ENCODE data around the gene SACS.
"Not testable (repeated sequence)": the region's sequence is repeated elsewhere in the genome, so short reads cannot be mapped to it uniquely, and the experiment has no call there.

Gene SACS

DNA sequence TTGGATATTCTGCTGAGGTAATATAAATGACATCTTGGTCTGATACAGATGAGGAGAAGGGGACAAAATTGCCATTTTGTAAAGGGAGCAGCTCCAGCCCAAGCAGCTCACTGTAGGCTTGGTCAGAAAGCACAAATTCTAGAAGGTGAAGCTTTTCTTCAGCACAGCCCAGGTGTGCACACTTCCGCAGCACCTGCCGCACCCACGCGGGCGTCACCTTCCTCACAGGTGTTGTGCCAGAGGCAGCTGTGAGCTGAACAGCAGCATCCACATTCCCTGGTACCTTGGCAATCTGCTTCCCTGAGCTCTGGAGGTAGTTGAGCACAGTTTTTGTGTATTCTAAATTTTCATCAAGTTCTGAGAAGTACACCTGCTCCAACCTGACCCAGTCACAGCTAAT lies 79.0 kb downstream of the SACS start:
- DNase-seq = no peak

DNA sequence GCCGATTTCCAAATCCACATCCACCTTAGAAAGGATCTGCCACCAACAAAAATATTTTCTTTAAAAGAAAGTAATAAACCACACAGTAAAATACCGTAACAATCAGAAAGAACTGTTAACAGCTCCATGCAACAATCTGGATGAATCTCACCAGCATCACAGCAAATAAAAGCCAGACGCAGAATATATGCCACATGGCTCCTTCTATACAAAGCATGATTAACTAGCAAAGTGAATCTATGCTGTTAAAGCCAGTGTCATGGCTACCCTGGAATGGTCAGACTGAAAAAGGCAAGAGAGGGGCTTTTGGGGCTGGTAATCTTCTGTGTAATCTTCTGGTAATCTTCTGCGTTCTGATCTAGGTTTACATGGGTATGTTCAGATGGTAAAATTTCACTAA lies 81.3 kb downstream of the SACS start:
- no peak for DNase-seq

DNA sequence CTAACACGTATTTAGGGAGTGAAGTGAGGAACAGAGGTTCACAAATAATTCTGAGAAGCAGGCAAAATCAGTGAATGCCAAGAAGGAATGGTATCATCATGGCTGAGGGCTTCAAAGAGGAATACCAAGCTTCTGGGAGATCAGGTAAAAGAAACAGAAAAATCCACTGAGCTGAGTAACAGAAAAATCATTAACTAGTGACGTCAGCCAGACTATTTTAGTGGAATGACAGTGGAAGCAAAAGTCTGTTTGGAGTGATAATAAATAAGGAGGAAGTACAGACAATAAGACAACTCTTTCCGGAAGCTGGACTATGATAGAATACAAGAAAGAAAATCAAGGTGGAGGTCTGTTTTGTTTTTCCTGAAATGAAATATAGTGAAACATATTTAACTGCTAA lies 83.5 kb downstream of the SACS start:
- DNase-seq = no peak

DNA sequence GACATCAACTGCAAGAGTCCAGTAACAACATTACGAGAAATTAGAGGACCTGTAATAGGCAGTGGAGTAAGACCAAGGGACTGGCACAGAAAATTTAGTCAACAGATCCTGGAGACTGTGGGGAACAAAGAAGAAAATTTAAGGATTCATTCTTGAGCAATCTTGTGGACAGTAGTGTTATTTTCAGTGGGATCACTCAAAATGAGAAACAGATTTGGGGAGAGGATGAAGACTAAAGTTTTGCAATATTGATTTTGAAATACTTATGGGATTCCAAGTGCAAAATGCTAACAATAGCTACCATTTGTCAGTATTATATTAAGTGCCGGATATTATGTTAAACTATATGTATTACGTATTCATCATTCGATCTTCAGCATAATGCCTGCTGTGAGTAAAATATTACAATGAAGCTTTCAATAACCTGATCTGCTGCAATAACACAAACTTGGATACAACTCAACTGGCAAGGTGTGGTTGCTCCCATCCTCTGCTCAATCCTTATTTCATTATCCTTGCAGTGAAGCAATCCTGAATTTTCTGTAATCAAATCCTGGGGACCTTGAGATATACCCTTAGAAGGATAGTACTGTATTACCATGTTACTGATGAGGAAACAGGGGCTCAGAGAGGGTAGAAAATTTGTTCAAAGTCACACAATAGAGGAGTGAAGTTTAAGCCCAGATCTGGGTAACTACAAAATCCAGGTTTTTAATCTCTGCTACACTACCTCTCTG lies 84.2 kb downstream of the SACS start:
- DNase-seq = no peak

DNA sequence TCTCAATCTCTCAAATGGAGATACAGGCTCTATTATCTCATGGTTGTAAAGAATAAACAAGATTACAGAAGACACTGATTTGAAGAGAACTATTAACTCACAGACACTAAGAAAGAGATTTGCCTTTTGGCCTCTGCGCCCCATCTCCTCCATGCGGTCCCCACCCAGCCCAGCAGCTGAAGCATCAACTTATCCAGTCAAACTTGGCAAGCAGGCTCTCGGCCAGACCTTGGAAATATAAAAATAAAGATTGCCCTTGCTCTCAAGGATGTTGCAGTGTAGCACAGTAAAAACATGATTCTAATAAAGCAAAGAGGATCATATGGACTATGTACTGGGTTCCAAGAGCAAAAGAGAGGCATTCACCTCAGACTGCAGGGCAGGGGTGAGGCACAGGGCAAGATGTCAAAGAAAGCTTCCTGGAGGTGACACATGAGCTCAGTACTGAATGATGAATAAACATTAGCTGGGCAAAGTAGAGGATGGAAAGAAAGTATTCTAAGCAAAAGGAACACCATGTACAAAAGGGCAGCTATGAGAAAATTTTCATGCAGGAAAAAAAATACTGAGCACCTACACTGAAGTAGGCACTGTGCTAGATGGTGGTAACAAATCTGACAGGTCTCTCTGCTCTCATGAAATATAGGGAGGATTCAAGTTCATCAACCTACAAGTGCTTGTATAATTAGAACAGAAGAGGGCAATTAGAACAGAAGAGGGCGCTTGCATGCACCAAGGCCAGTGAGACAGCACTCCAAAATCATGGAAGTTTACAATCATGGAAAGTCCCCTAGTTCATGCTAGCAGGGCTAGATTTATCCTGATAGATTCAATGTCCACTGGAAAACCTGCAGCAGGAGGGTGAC lies 85.0 kb downstream of the SACS start:
- peak in 1 of 2 experiments; percentile 13 for DNase-seq

DNA sequence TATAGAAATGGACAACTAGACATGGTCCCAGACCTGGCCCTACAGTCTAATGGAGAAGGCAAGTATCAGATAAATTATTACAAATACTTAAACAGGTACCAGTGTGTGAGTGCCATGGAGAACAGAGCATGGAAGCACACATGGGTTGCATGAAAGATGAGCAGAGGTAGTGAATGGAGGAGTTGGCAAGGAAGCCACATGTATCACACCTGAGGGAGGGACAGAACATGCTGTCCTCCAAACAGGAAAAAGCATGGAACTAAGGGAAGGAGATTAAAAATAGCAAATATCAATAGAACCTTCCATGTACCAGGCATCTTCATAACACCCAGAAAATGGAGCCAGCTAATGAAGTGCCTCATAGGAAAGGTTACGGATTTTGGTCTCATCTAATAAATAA lies 85.9 kb downstream of the SACS start:
- no peak for DNase-seq

DNA sequence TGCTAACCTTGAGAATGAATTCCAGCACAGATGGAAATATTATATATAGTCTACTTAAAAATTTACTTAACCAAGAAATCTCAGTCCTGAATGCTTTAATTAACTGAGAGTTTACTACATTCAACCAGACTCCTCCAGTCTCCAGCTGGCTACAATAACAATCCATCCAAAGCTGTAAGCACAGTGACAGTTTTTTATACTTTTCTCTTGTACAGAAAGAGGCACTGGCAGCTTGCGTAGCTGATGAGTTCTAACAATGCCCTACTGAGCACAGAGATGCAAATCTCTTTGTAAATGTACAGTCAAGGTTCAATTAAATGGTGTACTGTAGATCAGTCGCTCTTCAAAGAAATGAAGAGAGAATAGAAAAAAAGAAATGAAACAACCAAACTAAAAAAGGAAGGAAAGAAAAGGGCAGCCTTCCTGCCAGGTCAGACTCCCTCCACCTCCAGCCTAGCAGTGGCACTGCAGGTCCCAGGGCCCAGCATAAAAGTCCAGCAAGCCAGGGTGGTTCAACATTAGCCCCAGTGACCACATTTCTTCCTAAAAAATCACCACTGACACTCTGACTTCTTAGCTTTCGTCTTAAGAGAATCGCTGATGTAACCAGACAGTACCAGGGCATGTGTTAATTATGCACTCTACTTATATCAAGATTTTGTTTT lies 88.4 kb downstream of the SACS start:
- DNase-seq = no peak

DNA sequence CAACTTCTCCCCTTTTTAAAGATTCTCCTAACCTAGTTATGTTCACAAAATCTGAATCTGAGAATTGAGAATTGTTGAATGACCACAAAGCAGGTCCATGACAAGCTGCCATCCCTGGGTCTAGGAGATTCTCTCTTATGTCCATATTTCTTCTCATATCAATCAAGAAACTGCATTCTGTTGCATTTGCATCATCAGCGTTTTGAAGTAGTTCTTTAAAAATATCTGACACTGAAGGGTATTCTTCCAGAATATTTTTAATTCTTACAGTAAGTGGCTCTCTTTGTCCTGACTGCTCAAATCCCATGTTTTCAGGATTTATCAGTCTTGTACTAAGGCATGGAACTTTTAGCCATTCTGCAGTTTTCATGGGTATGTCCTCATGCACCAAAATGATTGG lies 94.3 kb downstream of the SACS start:
- no peak for DNase-seq

DNA sequence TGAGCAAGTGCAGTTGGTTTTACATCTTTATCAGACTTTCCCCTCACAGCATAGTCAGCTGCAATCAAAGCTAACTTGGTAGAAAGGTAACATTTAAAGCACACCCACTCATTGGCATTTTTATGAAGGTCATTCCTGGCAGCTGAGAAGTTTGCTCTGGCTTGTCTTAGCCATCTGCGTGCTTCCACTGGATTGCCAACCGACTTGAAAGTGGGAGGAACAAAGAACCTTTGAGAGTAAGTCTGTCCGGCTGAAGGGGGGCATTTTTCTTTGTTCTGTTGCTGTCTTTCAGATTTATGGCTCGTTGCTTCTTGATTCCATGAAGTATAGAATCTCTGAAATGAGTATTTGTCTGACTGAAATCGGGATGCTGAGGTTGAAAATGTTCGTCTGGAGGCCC lies 103.1 kb downstream of the SACS start:
- no peak for DNase-seq

DNA sequence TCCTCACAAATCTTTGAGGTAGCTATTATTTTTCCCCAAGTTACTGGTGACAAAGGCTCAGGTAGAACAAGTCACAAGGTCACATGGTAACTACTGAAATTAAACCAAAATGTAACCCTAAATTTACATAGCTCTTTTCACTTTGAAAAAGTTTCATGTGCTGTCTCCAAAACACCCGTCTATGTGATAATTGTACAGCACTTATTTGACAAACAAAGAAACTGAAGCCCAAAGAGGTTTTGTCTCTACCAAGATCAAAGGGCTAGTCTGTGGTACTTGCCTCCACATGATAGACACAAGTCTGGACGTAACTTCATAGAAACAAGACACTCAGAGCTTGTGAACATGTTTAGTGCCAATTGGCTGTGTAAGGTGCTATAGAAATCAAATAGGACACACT lies 108.3 kb downstream of the SACS start:
- DNase-seq = no peak

DNA sequence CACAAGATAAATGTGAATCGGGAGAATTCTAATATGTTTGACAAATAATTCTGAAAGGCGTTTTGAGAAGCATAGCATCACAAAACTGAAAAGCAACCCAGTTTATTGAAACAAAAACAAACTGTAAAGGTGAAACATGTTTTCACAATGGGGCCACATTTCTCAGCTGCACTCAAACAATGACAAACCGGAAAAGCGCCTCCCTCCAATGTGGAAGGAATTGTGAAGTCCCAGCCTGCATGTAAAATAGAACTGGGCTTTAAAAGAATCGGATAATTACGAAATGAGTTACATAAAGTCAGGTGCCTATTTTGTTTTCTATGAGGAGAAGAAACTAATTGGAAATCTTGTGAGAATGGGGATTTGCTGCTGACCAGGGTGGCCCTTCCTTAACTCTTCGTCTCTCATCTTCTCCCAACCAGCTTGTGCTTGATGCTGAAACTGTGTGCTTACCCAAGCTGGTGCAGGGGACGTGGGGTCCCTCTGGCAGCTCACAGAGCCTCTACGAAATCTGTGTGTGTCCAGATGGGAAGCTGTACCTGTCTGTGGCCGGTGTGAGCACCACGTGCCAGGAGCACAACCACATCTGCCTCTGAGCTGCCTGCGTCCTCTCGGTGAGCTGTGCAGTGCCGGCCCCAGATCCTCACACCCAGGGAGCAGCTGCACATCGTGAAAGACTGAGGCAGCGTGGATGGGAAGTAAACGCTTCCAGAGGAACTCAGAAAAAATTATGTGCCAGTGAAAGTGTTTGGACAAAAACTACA lies 109.4 kb downstream of the SACS start:
- DNase-seq = no peak

DNA sequence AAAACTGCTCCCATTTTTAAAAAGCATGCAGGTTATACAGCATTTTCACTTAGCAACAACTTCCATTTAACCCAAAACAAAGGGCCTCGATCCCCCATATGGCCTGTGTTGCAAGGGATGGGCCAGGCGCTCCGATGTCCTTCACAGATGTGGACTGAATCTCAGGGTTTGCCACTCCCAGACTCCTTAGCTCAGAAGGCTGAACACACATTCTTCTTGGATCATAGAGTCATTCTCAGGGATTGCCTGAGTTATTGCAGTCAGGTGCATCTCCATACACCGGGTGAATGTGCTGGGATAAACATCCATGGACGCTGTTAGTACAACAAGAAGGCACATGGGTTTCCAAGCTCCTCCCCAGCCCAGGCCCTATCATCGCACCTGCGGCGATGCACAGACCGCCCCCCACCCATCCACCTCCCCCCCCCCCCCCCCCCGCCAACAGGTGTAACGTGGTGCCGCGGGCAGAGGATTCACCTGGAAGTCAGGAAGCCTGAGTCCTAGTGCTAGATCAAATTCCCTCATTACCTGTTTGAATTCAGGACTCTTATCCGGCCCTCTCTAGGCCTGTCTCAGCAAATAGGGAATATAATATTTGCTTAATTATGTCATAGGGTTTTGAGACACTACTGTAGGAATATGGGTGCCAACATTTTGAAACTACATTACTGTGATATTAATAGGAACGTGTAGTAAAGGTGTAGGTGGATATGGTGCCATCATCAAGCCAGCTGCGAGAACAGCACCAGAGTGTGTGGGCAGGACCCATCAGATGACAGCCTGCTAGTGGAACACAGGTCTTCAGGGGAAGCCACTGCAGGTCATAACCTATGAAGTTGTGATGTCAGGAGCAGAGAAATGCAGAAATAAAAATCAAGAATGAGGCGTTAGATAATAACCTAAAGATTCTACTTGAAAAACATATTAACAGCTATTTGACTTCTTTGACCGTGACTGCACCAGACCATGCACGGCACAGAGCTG lies 110.9 kb downstream of the SACS start:
- DNase-seq = no peak

DNA sequence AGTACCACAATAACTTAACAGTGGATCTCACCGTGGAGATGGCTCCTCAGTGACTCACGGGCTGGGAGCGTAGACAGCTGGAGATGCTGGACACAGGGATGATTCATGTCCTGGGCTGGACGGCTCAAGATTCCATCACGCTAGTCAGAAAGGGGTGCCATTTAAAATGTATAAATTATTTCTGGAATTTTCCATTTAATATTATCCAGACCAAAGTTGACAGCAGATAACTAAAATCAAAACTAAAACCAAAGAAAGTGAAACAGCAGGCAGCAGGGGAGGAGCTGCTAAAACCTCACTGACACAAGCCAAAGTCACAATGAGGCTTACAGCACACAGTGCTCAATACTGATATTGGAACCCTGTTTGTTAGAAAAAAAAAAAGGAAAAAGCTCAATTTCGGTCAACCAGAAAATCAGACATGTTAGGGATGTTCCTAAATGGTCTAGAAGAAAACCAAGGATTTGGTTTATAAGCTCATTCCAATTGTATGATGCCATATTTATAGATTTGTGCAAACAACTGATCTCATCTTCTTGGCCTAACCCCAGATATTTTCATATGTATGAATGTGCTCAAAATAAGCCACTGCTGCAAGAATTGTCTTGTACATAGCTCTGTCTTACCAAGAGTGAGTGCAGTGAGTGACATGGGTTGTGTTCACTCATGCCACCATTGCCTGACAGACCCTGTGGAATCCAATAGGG lies 111.8 kb downstream of the SACS start:
- peak; percentile 61 to 71 for DNase-seq

DNA sequence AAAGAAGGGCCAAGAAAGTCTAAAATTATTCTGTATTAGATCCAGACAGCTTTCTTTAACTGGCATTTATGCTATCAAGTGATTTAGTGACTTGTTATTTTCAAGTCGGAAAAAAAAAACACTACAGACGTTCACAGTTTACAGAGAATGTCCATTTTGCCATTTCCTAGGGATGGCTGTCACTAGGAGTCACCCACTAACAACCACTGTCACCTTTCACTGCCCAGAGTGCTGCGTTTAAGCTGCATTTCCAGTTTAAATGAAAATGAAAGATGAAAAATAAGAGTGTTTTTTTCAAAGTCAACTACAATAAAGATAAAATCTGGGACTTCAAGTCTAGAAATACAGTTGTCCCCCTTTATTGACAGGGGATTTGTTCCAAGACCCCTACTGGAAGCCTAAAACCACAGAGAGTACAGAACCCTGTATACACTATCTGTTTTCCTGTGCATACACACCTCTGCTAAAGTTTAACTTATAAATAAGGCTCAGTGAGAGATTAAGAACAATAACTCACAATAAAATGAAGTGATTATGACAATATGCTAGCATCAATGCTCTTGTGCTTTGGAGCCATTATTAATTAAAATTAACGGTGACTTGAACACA lies 112.5 kb downstream of the SACS start:
- no peak for DNase-seq

DNA sequence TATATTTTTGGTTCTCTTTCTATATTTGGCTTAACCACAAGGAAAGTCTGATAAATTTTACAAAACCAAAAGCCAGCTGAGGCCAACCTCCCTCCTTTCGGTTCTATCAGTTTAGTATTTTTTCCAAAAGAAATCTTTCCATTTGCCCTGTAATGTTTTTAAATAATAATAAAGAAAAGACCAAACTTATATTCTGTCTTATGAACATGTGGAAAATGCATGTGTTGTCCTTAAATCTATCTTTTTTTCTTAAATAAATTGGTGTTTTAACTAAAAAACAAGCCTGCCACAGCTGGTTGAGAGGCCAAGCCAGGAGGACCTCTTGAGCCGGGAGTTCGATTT lies 113.6 kb downstream of the SACS start:
- DNase-seq = no peak

DNA sequence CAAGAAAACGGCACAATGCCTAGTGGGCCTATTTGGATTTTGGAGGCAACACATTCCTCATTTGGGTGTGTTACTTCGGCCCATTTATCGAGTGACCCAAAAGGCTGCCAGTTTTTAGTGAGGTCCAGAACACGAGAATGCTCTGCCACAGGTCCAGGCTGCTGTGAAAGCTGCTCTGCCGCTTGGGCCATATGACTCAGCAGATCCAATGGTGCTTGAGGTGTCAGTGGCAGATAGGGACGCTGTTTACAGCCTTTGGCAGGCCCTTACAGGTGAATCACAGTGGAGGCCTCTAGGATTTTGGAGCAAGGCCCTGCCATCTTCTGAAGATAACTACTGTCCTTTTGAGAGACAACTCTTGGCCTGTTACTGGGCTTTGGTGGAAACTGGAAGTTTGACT lies 118.7 kb downstream of the SACS start:
- not testable (repeated sequence) for DNase-seq

DNA sequence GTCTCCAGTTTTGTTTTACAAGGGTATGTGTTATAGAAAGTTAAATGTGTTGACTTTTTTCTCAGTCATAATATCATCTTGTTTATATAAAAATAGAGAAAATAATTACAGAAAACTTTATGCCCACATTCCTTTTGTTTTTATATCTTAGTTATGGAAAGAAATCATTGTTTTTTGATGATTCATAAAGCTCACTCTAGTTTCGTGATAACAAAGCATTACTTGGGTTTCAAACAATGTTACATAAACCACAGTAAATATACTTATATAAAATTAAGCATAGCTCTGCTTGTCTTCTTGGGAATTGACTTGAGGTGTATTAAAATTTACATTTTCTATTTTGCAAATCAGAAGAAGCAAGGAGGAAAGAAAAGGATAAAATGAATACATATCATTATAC lies 140.9 kb downstream of the SACS start:
- DNase-seq = no peak

DNA sequence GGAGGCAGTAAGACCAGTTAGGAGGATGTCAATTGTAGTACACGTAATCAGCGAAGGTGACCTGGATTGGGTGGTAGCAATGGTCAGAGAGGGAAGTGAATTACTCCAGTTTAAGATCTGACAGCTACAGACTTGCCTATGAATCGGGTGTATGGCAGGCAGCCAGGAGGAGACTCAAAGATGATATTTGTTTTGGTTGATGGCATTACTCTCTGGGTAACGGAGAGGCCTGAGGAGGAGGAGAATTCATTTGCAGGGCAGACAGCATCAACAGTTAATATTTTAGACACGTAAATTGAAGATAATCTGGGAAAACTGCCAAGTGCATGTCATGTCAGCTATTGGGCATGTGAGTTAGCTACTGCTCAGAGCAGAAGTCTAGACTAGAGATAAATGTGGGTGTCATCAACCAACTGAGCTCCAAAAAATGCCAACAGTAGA lies 143.6 kb downstream of the SACS start:
- no peak for DNase-seq

DNA sequence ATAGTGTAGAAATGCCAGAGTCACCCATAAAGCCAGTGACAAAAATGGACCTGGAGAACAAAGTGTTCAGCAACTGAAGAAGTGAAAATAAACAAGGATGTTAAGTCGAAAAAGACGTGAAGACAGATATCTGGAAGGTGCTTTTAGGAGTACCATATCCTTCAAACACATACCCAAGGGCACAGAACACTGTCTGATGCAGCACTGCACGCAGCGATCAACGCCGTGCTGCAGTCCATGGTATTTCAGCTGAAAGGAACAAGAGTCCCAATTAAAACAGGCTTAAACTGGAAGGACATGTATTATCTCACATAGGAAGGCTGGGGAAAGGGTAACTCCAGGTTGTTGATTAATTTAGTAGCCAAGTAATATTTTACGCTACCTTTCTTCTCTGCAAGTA lies 144.5 kb downstream of the SACS start:
- DNase-seq = no peak

DNA sequence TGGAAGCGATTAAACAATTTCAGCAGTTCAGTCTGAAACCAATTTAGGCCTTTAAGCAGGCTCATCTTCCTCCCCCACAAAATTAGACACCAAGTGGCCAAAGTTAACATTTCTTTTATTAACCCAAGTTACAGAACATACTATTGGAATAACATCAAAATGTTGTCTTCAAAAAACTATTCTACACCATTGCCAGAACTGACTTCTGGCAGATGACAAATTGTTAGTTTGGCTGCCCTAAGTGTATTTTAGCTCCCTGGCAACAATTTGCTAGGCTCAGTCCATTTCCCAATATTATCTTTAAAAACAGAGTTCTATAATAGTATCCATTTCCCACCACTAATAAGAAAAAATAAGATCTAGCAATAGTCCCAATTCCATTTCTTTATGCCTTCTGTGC lies 144.9 kb downstream of the SACS start:
- no peak for DNase-seq

DNA sequence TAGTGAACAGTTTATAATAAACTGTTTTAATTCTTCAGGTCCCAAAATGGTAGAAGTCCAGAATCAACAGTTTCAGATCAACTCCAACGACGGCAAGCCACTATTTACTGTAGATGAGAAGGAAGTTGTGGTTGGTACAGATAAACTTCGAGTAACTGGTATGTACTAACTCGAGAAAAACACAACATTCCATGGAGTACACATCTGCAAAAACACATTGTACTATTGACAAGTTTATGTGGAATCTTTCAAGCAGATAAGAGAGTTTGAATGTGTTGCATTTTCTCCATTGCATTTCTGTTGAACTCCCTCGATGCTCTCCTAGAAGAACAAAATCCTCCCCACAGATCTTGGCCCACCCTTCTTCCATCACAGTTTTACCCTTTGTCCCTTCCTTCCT lies 154.2 kb downstream of the SACS start:
- no peak for DNase-seq

Measured in SW 1271 (cell line).